HG02642 (cell line): Measurements from ENCODE around the gene SEPTIN5.

ENCODE experiments used
- ATAC-seq: cut with Tn5 transposase; IDR thresholded peaks from one replicate; pipeline ENCODE4 v1.9.1; 2021; ENCODE audit warnings: mild to moderate bottlenecking; ENCODE audit not compliant: unreplicated experiment, poor library complexity

The SEPTIN5 gene

GRCh38 chr22:19769393-19769715 lies 55.1 kb downstream of the SEPTIN5 start:
- ATAC-seq: no peak

GRCh38 chr22:19770349-19771220 lies 56.3 kb downstream of the SEPTIN5 start:
- ATAC-seq: no peak

- no peak for ATAC-seq
Observed at GRCh38 chr22:19772422-19772672, 58.0 kb downstream of the SEPTIN5 start.
